Thyroid gland (tissue), 4 donors: Measurements from ENCODE around the gene CCDC136.

ENCODE experiments used
- POLR2A ChIP-seq, 2 donors: fragments of 450-650 bp; IDR thresholded peaks; one replicate each; pipeline ENCODE4 v1.6.1; 2017; ENCODE audit warnings: antibody characterized with exemption in 2 of 2, mild to moderate bottlenecking in 2 of 2, moderate library complexity in 1 of 2
- TF ChIP-seq, protein P1 (sequence below), 6 experiments: fragments of 200-600 bp in 3 of 6; fragments of 450-650 bp in 3 of 6; sonication (generic) in 3 of 6; IDR thresholded peaks; one replicate each; pipeline ENCODE4 v1.5.1; 2016 to 2019; ENCODE audit warnings: antibody characterized with exemption in 6 of 6, mild to moderate bottlenecking in 2 of 6, inconsistent platforms in 1 of 6, moderate library complexity in 1 of 6

DNA sequence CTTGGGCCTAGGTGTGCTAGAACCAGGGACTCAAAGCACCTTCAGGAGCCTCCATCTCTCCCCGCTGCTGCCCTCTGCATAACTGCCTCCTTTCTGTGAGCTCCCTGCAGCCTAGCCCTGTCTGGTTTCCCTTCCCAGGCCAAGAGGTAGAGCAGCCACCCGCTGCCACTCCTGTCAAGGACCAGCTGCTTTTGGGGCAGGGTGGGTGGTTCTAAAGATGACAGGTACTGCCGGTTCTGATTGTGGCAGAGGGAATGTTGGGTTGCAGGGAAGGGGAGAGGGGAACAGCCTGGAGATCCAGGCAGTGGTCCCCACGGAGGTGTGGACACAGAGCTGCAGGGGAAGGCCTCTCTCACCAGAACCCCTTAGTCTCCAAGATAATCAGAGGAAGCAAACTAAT lies 34.7 kb downstream of the CCDC136 start:
- TF ChIP-seq, protein P1, sequence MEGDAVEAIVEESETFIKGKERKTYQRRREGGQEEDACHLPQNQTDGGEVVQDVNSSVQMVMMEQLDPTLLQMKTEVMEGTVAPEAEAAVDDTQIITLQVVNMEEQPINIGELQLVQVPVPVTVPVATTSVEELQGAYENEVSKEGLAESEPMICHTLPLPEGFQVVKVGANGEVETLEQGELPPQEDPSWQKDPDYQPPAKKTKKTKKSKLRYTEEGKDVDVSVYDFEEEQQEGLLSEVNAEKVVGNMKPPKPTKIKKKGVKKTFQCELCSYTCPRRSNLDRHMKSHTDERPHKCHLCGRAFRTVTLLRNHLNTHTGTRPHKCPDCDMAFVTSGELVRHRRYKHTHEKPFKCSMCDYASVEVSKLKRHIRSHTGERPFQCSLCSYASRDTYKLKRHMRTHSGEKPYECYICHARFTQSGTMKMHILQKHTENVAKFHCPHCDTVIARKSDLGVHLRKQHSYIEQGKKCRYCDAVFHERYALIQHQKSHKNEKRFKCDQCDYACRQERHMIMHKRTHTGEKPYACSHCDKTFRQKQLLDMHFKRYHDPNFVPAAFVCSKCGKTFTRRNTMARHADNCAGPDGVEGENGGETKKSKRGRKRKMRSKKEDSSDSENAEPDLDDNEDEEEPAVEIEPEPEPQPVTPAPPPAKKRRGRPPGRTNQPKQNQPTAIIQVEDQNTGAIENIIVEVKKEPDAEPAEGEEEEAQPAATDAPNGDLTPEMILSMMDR (IDR thresholded peaks at IDR 0.05): no peak
- TF ChIP-seq POLR2A (IDR thresholded peaks at IDR 0.05): no peak
